ENCODE data around the gene CD101. TPM values are rescaled to one million over a fixed set of nuclear protein-coding genes. Genes with fewer than 3 reads are reported as not detected.

The CD101 gene
- total RNA-seq, 1 experiment from 2014 or later: 1.8 TPM

DNA sequence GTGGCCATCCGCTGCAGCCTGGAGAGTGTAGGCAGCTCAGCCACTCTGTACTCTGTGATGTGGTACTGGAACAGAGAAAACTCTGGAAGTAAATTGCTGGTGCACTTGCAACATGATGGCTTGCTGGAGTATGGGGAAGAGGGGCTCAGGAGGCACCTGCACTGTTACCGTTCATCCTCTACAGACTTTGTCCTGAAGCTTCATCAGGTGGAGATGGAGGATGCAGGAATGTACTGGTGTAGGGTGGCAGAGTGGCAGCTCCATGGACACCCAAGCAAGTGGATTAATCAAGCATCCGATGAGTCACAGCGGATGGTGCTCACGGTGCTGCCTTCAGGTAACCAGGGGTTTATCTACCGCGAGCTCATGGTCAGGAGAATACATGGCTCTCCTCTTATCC lies 24.0 kb downstream of the CD101 start:
- Histone ChIP-seq H3K23ac (ENCODE audit: insufficient read length, low read depth, low read length) (no peak overlapping the region), H3K27ac (ENCODE audit: insufficient read length, low read depth, low read length) (no peak overlapping the region), H3K79me2 (ENCODE audit: insufficient read depth, low read length) (no peaks in the 10 kb centered on the region), H4K20me1 (ENCODE audit: control insufficient read depth, insufficient read depth, insufficient read length) (no peaks in the 10 kb centered on the region), H3K27me3 (ENCODE audit: insufficient read depth, low read length) (no peaks in the 10 kb centered on the region), H3K79me1 (ENCODE audit: insufficient read depth, low read depth, low read length, poor library complexity, severe bottlenecking) (no peaks in the 10 kb centered on the region), H3K9ac (ENCODE audit: extremely low read depth, insufficient read length, low read length) (no peak overlapping the region), H2BK5ac (ENCODE audit: insufficient read length, low read length) (no peak overlapping the region), H2BK15ac (ENCODE audit: low read depth, low read length) (no peak overlapping the region), H4K8ac (replicated peaks; ENCODE audit: insufficient read length, low read depth, low read length) (no peak overlapping the region), H3K9me3 (ENCODE audit: control insufficient read depth, low read depth, low read length) (no peaks in the 10 kb centered on the region), H2BK120ac (ENCODE audit: low read depth, low read length, poor library complexity, severe bottlenecking) (no peak overlapping the region), H3K4ac (ENCODE audit: low read depth, low read length) (no peak overlapping the region), H3K4me1 (ENCODE audit: insufficient read depth, low read length) (no peaks in the 10 kb centered on the region), H2BK20ac (ENCODE audit: low read depth, low read length, poor library complexity, severe bottlenecking) (no peak overlapping the region), H3K18ac (ENCODE audit: insufficient read length, low read depth, low read length) (no peak overlapping the region), H3T11ph (ENCODE audit: low read length) (no peak overlapping the region), H2AFZ (ENCODE audit: low read length) (no peak overlapping the region), H3K56ac (ENCODE audit: insufficient read length, low read depth, low read length) (no peak overlapping the region), H4K5ac (ENCODE audit: insufficient read length, low read depth, low read length) (no peak overlapping the region), H3K4me2 (ENCODE audit: insufficient read depth, insufficient read length, low read length) (no peak overlapping the region), H3K23me2 (ENCODE audit: insufficient read length, low read depth, low read length, poor library complexity, severe bottlenecking) (no peaks in the 10 kb centered on the region), H3K14ac (ENCODE audit: insufficient read depth, low read length) (no peak overlapping the region), H2AK5ac (ENCODE audit: insufficient read length, low read length) (no peak overlapping the region), H4K91ac (ENCODE audit: insufficient read length, low read depth, low read length) (no peak overlapping the region), H2BK12ac (ENCODE audit: insufficient read length, low read depth, low read length) (no peak overlapping the region)
- Mint-ChIP-seq H3K27me3 (ENCODE audit: low read depth) (no peaks in the 10 kb centered on the region), H3K27ac (no peak overlapping the region), H3K4me3 (no peak overlapping the region), H3K36me3 (ENCODE audit: insufficient read depth in 1 of 3, low read depth in 3 of 3) (no peaks in the 10 kb centered on the region), H3K4me1 (no peaks in the 10 kb centered on the region), H3K9me3 (no peaks in the 10 kb centered on the region)
- DNase-seq: no peak
- TF ChIP-seq, protein P1, sequence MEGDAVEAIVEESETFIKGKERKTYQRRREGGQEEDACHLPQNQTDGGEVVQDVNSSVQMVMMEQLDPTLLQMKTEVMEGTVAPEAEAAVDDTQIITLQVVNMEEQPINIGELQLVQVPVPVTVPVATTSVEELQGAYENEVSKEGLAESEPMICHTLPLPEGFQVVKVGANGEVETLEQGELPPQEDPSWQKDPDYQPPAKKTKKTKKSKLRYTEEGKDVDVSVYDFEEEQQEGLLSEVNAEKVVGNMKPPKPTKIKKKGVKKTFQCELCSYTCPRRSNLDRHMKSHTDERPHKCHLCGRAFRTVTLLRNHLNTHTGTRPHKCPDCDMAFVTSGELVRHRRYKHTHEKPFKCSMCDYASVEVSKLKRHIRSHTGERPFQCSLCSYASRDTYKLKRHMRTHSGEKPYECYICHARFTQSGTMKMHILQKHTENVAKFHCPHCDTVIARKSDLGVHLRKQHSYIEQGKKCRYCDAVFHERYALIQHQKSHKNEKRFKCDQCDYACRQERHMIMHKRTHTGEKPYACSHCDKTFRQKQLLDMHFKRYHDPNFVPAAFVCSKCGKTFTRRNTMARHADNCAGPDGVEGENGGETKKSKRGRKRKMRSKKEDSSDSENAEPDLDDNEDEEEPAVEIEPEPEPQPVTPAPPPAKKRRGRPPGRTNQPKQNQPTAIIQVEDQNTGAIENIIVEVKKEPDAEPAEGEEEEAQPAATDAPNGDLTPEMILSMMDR (conservative IDR thresholded peaks at IDR 0.05): no peak
- no CpG with 5 or more reads among the region's 7 CpGs for WGBS (ENCODE audit: extremely low coverage, insufficient read length, low lambda C conversion rate)

Measured in H9 (cell line).